LoVo (cell line): Measurements from ENCODE around the gene DUSP23.

Source experiments
- DNase-seq: peaks from one replicate; pipeline ENCODE4 v3.0.0-alpha.2; 2016; ENCODE audit warnings: low spot score

Gene DUSP23

GRCh38 chr1:159780583-159781582, at the start of gene DUSP23:
Gene DUSP23 (plus strand): TSS chr1:159780962. CDS start chr1:159781101, 139 bp downstream.
- DNase-seq, result peak; percentile 97

- no peak for DNase-seq
These were observed 43.4 kb upstream of the DUSP23 start for GRCh38 chr1:159737238-159737916.

- DNase-seq, result no peak
These were observed 36.9 kb upstream of the DUSP23 start for GRCh38 chr1:159743651-159744410.

GRCh38 chr1:159746666-159747065, 34.1 kb upstream of the DUSP23 start:
- no peak for DNase-seq

GRCh38 chr1:159748370-159748769, 32.4 kb upstream of the DUSP23 start:
- DNase-seq, result no peak

GRCh38 chr1:159749630-159750029, 31.1 kb upstream of the DUSP23 start:
- no peak for DNase-seq

GRCh38 chr1:159750621-159751020, 30.1 kb upstream of the DUSP23 start:
- no peak for DNase-seq

GRCh38 chr1:159751031-159751430, 29.7 kb upstream of the DUSP23 start:
- no peak for DNase-seq

GRCh38 chr1:159752135-159752580, 28.6 kb upstream of the DUSP23 start:
- DNase-seq, result peak; percentile 37

- no peak for DNase-seq
These were observed 27.4 kb upstream of the DUSP23 start for GRCh38 chr1:159753386-159753785.

GRCh38 chr1:159755451-159756007, 25.2 kb upstream of the DUSP23 start:
- DNase-seq, result no peak

- DNase-seq, result no peak
These were observed 24.4 kb upstream of the DUSP23 start for GRCh38 chr1:159756397-159756796.

GRCh38 chr1:159763686-159764085, 17.1 kb upstream of the DUSP23 start:
- DNase-seq, result no peak

GRCh38 chr1:159765806-159766205, 15.0 kb upstream of the DUSP23 start:
- DNase-seq, result no peak

GRCh38 chr1:159771127-159771895, 9.5 kb upstream of the DUSP23 start:
- DNase-seq, result no peak

- no peak for DNase-seq
These were observed 6.3 kb upstream of the DUSP23 start for GRCh38 chr1:159774465-159774864.

- no peak for DNase-seq
These were observed 5.0 kb upstream of the DUSP23 start for GRCh38 chr1:159775716-159776115.

GRCh38 chr1:159778266-159778665, 2.5 kb upstream of the DUSP23 start:
- no peak for DNase-seq

- DNase-seq, result no peak
These were observed 1.3 kb upstream of the DUSP23 start for GRCh38 chr1:159779403-159779851.

GRCh38 chr1:159781992-159782391, 1.2 kb downstream of the DUSP23 start:
- no peak for DNase-seq

GRCh38 chr1:159783724-159784123, 3.0 kb downstream of the DUSP23 start:
- DNase-seq, result no peak
